Activated T-cell treated with anti-CD3 and anti-CD28 coated beads for 4 hours (primary cell): ENCODE data around the gene USP6NL.

Experiments used
- DNase-seq: peaks from one replicate; pipeline ENCODE4 v3.0.0-alpha.2; 2020

The USP6NL gene

DNA sequence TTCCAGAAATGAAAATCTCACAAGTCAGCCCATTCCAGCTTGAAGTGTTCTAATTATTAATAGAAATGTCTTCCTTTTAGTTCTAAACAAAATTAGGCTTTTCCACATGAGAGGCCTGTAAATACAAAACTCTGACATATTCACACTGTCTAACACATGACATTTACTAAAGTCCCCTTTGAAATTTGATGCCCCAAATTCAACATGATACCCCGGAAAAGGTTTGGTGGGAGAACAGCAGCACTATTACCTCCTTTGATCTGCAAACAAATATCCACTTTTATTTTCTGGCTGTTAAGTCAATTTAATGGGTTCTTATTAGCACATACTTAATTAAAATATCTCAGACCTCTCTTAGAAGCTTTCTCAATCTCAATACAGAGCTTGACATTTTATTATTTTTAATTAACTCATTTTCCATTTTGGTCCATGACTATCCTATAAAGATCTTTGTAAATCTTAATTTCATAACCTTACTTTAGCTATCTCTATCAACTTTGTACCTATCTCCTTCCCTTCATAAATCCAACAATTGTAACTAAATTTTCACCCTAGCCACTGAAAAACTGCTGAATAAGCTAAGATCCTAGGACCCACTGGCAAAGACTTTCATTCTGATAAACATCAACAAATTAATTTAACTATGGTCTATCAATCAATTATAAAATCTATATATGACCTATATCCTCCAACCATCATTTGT lies 63.2 kb downstream of the USP6NL start:
- DNase-seq: no peak

DNA sequence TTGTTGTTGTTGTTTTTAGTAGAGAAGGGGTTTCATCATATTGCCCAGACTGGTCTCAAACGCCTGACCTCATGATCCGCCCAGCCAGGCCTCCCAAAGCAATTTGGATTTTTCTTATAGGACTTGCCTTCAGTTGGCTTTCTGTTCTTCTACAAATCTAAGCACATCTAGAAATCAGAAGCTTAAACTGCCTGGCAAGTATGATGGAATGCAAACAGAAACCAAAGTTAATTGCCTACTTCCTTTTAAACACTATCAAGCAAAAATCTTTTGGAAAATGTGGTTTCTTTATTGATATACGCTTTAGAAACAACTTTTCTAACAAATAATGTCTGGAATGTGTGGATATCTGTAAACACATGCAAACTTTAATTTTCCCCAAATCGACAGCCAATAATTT lies 64.9 kb downstream of the USP6NL start:
- no peak for DNase-seq

DNA sequence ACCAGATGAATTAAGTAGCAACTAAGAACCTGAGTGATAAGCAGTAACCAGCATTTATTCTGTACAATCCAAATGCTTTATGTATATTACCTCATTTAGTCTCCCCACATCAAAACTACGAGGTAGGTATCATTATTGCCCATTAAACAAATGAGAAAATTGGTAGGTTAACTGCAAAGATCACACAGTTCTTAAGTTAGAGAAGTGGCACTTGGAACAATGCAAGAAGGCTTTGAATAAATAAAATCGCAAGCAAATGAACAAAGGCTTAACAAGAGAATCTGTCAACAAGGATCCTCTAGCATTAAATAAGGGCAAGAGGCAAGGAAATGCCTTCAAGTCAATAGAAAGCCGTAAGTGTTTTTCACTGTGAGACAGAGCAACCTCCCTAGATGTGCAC lies 70.2 kb downstream of the USP6NL start:
- no peak for DNase-seq

DNA sequence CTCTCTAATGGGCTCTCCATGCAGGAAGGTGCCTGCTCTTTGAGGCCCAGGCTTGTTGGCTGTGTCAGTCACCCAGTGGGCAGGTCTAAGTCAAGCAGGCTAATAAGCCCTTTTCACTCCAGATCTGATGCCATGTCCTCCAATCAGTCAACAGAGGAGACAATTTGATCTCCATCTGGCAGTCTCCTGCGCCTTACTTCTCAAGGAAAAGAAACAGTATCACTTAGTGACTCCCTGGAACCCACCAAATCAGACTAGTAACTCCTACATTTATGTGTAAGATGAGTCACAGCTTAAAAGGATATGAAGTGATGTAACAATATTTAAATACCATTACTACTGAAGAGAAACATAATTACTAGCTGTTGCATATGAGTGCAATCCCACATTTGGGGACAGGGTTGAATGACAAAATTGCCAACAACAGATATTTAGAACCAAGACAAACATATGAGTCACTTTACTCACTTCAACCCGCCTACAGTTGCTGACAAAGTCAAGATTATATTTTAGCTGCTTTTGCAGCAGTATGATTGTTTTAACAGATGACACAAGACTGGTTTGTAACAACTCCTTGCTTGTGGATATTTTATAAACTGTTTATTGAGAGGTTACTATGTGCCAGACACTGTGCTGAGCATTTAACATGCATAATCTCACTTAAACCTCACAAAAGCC lies 72.1 kb downstream of the USP6NL start:
- no peak for DNase-seq

DNA sequence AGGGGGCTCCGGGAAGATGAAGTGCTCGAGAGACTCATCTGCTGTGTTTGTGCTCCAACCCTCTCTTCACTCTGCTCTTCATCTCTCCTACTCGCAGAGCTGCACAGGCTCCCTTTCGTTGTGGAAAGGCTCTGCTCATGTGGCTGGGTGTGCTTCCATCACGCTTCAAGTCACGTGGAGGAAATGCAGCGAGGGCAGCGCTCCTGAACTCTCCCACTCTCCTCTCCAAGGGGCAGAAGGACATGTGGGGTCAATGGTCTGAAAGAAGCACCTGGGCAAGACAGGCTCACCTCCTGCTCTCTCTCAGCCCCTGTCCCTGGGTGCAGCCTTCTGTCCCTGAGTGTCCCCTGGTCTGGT lies 72.6 kb downstream of the USP6NL start:
- no peak for DNase-seq

DNA sequence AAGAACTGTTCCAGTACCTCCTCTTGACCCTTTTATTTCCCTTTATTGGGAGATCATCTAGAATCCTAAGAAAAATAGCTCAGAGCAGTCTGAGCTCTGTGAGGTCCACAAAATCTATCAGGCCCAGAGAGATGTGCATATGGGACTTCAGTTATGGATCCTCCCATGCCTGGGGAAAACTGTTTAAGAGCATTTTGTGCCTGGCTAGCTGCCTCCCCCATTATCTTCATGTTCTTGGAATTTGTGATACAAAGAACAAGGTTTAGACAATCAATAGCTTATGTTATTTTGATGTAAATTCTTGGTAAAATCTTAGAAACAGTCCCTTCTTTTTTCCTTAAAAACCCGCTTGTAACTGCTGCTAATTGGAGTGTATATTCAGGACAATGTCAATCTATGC lies 75.2 kb downstream of the USP6NL start:
- DNase-seq: no peak

DNA sequence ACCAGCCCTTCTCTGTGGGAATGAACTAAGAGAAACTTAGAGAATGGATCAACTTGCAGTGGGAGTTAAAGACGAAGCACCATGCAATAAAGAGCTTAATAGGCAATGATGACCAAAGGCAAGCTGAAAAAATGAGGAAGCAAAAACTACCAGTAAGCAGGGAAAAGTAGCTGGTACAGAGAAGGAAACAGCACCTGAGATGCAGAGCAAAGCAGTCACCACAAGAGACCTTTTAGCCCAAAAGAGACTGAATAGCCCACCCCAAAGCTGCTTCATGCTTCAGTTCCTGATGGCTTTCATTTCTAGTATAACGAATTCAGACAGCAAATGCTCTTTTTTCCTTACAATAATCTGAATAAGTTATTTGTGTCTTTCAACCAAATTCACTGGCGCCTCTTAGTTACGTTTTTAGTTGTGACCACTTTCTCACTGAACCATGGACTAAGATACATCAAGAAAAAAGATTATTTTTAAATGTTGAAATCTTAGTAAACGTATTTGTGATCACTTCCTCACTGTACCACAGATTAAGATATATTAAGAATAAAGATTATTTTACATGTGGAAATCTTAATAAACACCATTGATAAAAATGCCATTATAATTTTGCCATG lies 76.0 kb downstream of the USP6NL start:
- no peak for DNase-seq

DNA sequence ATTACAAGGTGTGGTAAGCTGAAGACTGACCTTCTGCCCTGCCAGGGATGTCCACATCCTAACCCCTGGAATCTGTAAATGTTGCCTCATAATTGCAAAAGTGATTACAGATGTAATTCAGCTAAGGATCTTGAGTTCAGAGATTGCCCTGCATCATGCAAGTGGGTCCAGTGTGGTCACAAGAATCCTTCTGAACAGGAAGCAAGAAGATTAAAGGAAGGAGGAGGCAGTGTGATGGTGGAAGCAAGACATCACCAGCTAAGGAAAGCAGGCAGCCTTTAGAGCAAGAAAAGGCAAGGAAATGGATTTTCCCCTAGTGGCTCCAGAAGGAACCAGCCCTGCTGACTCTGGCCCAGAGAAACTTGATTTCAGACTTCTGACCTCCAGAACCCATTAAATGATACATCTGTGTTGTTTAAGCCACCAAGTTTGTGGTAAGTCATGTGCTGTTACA lies 78.1 kb downstream of the USP6NL start:
- DNase-seq: no peak

DNA sequence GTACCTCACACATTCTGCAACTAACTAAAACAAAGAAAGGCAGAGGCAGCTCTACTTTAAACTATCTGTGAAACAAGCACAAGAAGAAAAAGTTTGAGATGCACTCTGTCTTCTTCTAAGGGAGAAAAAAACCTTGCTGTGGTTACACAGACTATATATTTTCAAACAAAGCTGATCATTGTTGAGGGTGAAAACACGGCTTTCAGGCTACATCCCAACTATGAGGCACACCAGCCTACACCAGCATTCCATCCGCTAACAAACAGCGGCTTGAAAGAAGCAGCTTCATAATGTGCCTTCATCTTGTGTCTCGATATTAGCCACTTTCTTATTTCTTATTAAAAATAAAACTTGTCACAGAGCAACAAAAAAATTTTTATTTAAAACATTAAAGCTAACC lies 79.1 kb downstream of the USP6NL start:
- no peak for DNase-seq

DNA sequence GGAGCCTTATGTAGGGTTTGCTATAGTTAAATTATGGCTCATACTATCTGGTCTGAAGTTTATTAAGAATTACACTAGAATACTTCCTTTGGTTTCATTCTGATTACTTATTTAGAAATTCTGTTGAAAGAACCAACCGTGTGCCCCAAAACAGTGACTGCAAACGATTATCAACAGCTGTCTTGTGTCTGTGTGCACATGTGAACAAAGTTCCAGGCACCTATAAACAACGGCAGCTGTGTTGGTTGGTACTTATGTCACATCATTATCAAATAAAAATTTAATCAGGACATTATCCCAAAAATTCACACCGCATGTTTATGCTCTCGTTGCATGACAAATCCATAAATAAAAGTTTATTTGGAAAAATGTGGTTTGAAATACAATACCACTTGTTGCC lies 80.6 kb downstream of the USP6NL start:
- no peak for DNase-seq

DNA sequence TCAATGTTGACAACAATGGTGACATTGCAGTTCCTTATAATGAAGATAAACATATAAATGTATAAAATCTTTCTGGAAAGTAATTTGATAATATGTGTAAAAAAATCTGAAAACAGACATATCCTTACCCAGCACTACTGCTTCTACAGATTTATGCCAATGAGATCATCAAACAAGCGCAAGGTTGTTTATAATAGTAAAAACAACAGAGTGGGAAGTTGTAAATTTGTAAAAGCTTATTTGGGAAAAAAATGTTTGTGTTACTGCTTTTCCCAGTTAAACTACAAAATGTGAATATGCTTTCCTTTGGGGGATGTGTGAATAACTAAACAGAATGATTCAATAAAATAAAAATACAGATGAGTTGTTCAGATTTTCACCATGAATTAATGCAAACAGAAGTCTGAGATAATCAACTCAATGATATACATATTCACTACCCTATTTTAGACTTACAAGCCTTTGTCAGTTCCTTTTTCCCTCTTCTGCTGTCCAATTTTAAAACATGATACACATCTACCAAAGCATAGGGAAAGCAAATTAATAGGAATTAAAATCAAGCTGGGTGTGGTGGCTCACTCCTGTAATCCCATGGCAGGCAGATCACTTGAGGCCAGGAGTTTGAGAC lies 82.1 kb downstream of the USP6NL start:
- DNase-seq: no peak

DNA sequence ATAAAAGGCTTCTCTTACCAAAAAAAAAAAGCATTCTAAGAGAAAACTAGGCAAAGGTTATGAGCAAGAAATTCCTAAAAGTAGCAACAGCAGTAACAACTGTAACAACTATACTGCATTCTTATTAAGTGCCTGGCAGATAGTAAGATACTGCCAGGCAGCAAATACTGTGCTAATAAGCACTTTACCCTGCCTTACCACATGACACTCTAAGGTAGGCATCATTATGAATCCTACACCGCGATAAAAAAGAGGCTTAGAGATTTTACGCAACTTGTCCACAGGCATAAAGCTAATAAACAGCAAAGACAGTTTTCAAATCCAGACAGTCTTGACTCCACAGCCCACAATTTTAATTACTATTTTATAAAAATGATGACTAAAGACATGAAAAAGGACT lies 83.2 kb downstream of the USP6NL start:
- DNase-seq: no peak

DNA sequence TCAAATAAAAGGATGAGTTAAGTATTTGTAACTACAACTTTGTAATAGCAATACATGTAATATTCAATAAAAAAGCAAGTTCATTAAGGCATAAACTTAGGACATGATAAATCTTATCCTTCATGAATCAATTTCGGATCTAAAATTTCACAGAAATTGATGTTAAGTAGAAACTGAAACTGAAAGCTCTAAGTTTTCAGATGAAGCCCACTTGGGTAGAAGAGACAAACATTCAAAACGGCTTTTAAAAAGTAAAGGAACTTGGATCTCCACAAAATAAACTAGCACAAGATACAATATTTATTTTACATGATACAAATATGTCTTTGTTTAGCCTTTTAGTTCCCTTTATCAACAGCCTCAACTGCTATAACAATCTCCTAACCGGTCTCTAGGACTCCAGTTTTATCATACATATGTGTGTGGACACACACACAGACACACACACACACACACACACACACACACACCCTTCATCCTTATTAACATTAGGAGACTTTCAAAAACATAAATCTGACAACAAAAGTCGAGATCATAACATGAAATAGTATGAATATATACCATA lies 83.7 kb downstream of the USP6NL start:
- DNase-seq: no peak

DNA sequence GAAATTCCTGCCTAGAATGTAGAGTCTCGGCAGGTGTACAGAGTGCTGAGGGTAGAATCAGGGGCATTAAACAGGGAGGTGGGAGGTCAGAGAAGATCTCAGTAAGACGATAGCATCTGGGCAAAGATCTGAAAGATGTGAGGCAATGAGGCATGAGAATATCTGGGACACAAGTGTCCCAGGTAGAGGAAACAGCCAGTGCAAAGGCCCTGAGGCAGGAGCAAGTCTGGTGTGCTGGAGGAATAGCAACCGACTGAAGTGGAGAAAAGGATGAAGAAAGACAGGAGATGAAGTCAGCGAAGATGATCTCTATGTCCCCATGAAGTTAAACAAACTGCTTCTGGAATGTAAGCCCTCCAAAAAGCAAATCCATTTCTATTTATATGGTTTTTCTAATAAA lies 84.4 kb downstream of the USP6NL start:
- DNase-seq: no peak

DNA sequence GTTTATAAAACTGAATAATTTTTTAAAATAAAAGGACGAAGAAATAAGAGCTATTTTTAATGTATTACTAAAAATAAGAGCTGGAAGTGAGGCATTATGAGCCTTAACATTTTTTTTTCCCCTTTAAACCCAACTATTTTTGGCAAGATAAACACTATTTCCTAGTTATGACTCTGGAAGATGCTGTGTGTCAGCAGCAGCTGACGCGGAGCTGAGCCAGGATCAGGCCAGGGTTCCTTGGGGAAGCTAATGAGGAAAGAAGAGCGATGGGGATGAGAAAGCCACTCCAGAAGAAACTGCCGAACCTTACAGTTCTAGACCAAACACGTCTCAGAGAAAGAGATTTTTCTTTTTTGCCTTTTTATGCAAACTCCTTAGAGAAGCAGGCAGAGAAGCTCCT lies 85.9 kb downstream of the USP6NL start:
- no peak for DNase-seq

DNA sequence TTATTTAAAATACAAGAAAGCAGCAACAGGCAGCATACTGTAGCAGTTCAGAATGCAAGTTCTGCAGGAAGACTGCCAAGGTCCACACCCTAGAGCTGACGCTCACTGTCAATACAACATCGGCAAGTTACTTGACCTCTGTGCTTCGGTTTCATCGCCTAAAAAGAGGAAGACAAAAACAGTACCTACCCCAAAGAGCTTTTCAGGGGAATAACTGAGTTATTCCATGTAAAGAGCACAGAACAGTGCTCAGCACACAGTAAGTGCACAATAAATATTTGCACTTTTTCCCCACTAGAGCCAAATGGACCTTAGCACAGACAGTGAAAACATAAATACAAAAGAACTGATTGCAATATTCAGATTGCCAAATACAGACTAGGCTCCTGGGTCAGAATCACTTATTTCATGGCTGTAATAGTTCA lies 88.6 kb downstream of the USP6NL start:
- DNase-seq: no peak

DNA sequence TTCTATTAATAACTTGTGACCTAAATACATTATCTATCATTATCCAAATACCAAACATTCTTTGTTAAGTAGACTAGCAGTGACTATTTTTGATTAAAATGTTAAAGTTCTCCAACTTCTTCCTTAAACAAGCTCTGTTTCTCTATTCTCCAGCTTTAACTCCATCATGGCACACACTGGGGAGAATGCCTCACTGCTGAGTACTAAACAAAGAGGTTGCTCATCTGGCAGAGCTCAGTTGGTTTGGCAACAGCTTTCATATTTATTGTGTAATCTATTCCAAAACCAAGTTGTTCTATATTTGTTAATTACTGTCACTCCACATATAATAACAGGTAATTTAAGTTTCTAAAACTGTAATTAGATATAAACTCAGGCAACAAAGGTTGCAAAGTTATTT lies 89.6 kb downstream of the USP6NL start:
- no peak for DNase-seq

DNA sequence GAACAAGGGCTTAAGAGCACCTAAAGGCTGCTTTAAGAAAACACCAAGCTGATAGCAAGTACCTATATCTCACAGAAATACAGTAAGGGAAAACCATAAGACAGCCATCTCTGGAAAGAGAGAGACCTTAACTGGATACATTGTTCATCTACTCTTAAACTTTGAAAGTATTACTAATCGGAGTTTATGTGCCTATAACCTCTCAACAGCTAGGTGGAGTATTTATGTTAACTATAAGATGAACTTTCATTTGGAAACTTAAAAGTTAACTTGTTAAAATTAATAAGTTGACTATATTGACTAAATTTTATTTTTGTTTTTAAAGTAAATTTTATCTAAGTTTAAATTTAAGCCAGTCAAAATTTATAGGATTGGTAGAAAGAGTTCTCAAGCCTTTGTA lies 90.6 kb downstream of the USP6NL start:
- DNase-seq: no peak

DNA sequence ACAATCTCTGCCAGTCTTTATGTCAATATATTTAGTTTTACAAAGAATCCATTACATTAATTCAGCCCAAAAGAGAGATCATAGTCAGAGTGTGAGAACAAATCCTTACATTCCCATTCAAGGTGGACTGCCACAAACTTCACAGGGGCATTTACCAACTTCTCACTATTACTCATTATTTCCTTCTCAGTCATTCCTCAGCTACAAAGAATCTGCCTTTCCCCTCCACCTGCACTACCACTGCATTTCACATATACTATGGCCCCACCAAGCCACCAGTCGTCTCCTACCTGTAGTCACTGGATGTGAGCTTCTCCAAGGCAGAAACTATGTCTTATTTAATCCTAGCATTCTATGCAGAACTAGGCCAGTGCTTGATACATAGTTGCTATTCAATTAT lies 94.3 kb downstream of the USP6NL start:
- no peak for DNase-seq

DNA sequence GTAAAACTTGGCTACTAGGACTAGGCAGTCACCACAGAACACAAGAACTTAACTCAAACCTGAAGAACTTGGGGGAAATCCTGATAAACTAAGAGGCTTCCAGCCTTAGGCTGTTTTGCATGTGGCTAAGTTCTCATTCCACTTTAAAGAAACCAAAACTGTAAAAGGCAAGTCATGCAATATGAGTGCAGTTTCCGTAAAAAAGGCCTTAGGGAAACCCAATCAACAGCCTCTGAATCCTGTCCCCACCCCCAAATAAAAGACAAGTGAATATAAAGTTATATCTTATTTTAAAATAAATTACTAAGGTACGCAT lies 95.1 kb downstream of the USP6NL start:
- no peak for DNase-seq

DNA sequence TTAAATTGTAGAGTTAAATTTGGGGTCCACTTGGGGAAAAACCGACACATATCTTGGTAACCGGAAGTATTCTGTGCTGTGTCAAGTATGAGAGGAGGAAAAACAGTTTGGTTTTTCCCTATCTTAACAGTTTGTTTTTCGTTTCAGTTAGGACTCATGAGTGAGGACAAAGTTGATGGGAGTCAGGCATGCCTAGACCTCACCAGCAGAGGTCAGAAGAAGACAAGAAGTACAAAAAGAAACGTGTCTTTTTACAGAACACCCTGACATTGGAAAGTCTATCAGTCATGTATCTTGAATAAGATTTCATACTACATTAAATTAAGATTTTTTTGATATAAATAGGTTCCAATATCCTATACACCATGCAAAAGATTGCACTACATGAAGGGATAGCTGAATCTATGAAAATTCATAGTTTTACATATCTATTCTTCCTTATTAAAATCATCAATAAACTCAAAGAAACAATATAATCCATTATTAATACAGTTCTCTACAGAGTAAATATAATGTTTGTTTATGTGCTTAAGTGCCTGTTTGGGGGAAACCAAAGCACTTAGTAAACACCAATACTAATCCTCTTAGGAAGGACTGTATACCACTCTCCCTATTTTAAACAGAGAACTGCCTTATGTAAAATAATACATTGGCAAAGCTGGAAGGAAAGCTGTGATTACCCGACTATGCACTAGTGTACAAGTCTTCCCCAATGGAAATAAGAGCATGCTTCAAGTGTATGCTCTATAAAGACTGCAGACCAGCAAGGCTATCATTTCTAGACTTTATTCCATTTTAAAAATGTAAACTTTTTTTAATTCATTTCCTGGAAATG lies 95.6 kb downstream of the USP6NL start:
- DNase-seq: peak; percentile 24

DNA sequence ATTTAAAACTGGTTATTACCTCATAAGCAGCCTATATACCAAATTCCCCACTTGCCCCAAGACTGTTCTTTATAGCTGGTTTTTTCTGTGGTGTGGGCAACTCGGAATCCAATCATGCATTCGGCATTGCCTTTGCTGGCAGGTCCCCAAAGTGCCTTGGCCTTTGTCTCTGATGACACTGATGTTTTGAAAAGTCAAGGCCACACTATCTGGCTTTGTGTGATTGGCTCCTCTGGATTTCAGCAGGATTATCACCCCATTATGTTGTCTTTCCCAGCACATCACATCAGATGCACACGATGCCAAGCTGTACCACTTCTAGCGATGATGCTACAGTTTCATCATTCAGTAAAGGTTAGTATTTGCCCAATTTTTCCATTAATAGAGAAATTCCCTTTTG lies 97.7 kb downstream of the USP6NL start:
- DNase-seq: no peak

DNA sequence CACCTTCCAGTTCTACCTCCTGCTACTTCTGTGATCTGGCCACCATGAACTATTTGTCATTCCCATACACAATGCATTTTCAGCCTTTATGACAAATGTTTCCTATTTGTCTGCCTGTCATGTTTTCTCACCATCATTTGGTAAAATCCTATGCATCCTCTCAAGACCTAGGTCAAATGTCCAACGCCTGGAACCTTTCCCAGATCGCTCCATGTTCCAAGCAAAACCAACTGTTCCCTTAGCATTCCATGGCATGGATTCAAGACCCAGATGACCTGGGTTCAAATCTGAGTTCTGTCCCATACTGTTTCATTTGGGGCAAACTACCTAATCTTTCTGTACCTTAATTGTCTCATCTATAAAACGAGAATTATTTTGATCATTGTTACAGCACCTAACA lies 98.9 kb downstream of the USP6NL start:
- DNase-seq: no peak
